Esophagus squamous epithelium (tissue), 5 donors: Measurements from ENCODE around the gene PTPN13. TPM values are rescaled to one million over a fixed set of nuclear protein-coding genes. Genes with fewer than 3 reads are reported as not detected.

ENCODE experiments used
- DNase-seq: peaks from one replicate; lab custom pipeline; 2025; lab: John Stamatoyannopoulos, UW
- H3K27ac ChIP-seq, 4 donors: fragments of 200-600 bp; sonication (generic); one replicate each; pipeline ENCODE4 v1.5.1; 2016 to 2019; ENCODE audit warnings: mild to moderate bottlenecking in 1 of 4
- H3K27me3 ChIP-seq, 4 donors: fragments of 200-600 bp; sonication (generic); 1 replicate in 3 of 4; 2 replicates in 1 of 4; pipeline versions ENCODE4 v1.5.1 to v1.6.0; 2017 to 2021; ENCODE audit warnings: antibody characterized with exemption in 1 of 4
- H3K36me3 ChIP-seq, 3 donors: fragments of 200-600 bp; sonication (generic); one replicate each; pipeline ENCODE4 v1.5.1; 2016 to 2019
- H3K4me1 ChIP-seq, 3 donors: fragments of 200-600 bp; sonication (generic); one replicate each; pipeline ENCODE4 v1.5.1; 2017 to 2019
- H3K4me3 ChIP-seq, 4 donors: fragments of 200-600 bp; sonication (generic); 1 replicate in 3 of 4; 2 replicates in 1 of 4; pipeline ENCODE4 v1.5.1; 2016 to 2019; ENCODE audit warnings: mild to moderate bottlenecking in 2 of 4, moderate library complexity in 1 of 4
- H3K9me3 ChIP-seq, 3 donors: fragments of 200-600 bp; sonication (generic); one replicate each; pipeline ENCODE4 v1.5.1; 2016 to 2019
- CTCF ChIP-seq, 6 experiments: fragments of 450-650 bp in 4 of 6; fragments of 200-600 bp in 2 of 6; sonication (generic) in 2 of 6; IDR thresholded peaks; one replicate each; pipeline ENCODE4 v1.5.1; 2016 to 2019; ENCODE audit warnings: antibody characterized with exemption in 6 of 6, mild to moderate bottlenecking in 4 of 6, moderate library complexity in 4 of 6
- POLR2A ChIP-seq, 4 donors: fragments of 450-650 bp; IDR thresholded peaks; one replicate each; pipeline ENCODE4 v1.6.1; 2017; ENCODE audit warnings: antibody characterized with exemption in 4 of 4, mild to moderate bottlenecking in 4 of 4, moderate library complexity in 3 of 4
- WGBS, 2 donors: methylation state at CpG; one replicate each; pipeline ENCODE4 v1.1.5; 2018; 5-methylcytosine and 5-hydroxymethylcytosine counted together
- intact Hi-C: fragments of 100-400 bp; cut with DNase I; formaldehyde crosslinking; loops from one replicate; pipeline ENCODE4 v1.15.0; 2022
- total RNA-seq, 4 donors: library from RNA; depleted of rRNA; stranded (reverse); fragments of >200 nt; gene quantifications; one replicate each; pipeline ENCODE4 v1.1.0, GENCODE V29; 2016
- donor health status: DM: yes; HTN: yes; CAD: no.

PTPN13 gene
- total RNA-seq = 10 to 100 TPM; 44.8 to 94.9 (median 66.7) TPM

GRCh38 chr4:86593688-86594558 lies at the start of gene PTPN13:
TSS of gene PTPN13 (plus strand) at chr4:86594315. CDS start at chr4:86635257, 40,942 bp downstream.
- intact Hi-C loops = no loop called here
- Histone ChIP-seq H3K27me3 (peaks cover 0 to 9% (median 0%) of the 10 kb centered on the region in 4 donors), H3K27ac (peak within 1 kb of the TSS; percentile 93 to 95 (median 94)), H3K4me3 (peak within 1 kb of the TSS; percentile 71 to 88 (median 82)), H3K9me3 (no peaks in the 10 kb centered on the region), H3K36me3 (no peaks in the 10 kb centered on the region), H3K4me1 (peaks cover 7 to 62% (median 19%) of the 10 kb centered on the region in 3 donors)
- TF ChIP-seq CTCF (IDR thresholded peaks at IDR 0.05) = peak in 1 of 6 experiments; percentile 5
- peak in 3 of 4 donors; percentile 32 to 93 (median 78) for TF ChIP-seq POLR2A (IDR thresholded peaks at IDR 0.05)
- 4 to 8% methylated on average over 10 to 20 of the region's 60 CpGs for WGBS, 2 donors
- peak; percentile 45 for DNase-seq

DNA sequence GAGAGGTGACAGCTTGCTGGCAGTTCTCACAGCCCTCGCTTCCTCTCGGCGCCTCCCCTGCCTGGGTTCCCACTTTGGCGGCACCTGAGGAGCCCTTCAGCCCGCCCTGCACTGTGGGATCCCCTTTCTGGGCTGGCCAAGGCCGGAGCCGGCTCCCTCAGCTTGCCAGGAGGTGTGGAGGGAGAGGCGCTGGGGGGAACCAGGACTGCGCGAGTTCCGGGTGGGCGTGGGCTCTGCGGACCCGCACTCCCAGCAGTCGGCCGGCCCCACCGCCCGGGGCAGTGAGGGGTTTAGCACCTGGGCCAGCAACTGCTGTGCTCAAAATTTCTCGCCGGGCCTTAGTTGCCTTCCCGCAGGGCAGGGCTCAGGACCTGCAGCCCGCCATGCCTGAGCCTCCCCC lies 47.0 kb upstream of the PTPN13 start:
- 93 to 96% methylated on average over 6 to 12 of the region's 22 CpGs for WGBS, 2 donors
- no peak overlapping the region for H3K4me3 ChIP-seq
- H3K4me1 ChIP-seq = peaks cover 0 to 5% (median 0%) of the 10 kb centered on the region in 3 donors
- H3K27me3 ChIP-seq = no peaks in the 10 kb centered on the region
- no peak overlapping the region for H3K27ac ChIP-seq
- TF ChIP-seq POLR2A (IDR thresholded peaks at IDR 0.05) (no peak), CTCF (IDR thresholded peaks at IDR 0.05) (no peak)
- H3K9me3 ChIP-seq = no peaks in the 10 kb centered on the region
- intact Hi-C loops = no loop called here
- DNase-seq = no peak
- no peaks in the 10 kb centered on the region for H3K36me3 ChIP-seq

- no peak for DNase-seq
- no peaks in the 10 kb centered on the region for H3K27me3 ChIP-seq
- no peaks in the 10 kb centered on the region for H3K36me3 ChIP-seq
- WGBS, 2 donors = 86% methylated on average over 4 of the region's 4 CpGs
- peak overlapping the region in 1 of 4 donors; percentile 3 for H3K27ac ChIP-seq
- H3K4me3 ChIP-seq = no peak overlapping the region
- peaks cover 0 to 16% (median 0%) of the 10 kb centered on the region in 3 donors for H3K4me1 ChIP-seq
- H3K9me3 ChIP-seq = no peaks in the 10 kb centered on the region
- intact Hi-C loops = no loop called here
- TF ChIP-seq CTCF (IDR thresholded peaks at IDR 0.05) (no peak), POLR2A (IDR thresholded peaks at IDR 0.05) (no peak)
Measured at GRCh38 chr4:86549163-86549788, 44.8 kb upstream of the PTPN13 start.

GRCh38 chr4:86551387-86551786 lies 42.7 kb upstream of the PTPN13 start:
- no peak overlapping the region for H3K27ac ChIP-seq
- H3K4me3 ChIP-seq = no peak overlapping the region
- TF ChIP-seq CTCF (IDR thresholded peaks at IDR 0.05) (no peak), POLR2A (IDR thresholded peaks at IDR 0.05) (no peak)
- no peaks in the 10 kb centered on the region for H3K9me3 ChIP-seq
- no peak for DNase-seq
- WGBS, 2 donors = 94 to 100% methylated on average over 2 of the region's 2 CpGs
- H3K27me3 ChIP-seq = no peaks in the 10 kb centered on the region
- H3K36me3 ChIP-seq = no peaks in the 10 kb centered on the region
- peaks cover 0 to 15% (median 0%) of the 10 kb centered on the region in 3 donors for H3K4me1 ChIP-seq
- intact Hi-C loops = no loop called here

DNA sequence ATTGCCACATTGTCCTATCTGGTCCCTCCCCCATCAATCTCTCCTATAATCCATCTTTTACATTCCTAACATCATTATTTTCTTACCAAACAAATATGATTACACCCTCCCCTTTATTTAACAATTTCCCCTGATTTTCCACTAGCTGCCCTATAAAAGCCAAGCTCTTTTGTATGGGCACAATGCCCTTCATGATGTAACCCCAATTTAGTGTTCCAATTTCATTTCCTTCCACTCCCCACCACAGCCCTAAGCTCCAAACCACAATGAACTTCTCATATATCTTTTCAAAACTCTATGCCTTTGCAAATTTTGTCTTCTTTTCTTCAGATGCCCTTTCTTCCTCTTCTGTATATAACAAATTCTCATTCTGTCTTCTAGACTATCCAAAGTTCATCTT lies 39.5 kb upstream of the PTPN13 start:
- intact Hi-C loops = no loop called here
- H3K9me3 ChIP-seq = no peaks in the 10 kb centered on the region
- no peaks in the 10 kb centered on the region for H3K27me3 ChIP-seq
- H3K4me1 ChIP-seq = peaks cover 0 to 47% (median 13%) of the 10 kb centered on the region in 3 donors
- H3K36me3 ChIP-seq = no peaks in the 10 kb centered on the region
- no peak for TF ChIP-seq CTCF (IDR thresholded peaks at IDR 0.05)
- no peak for TF ChIP-seq POLR2A (IDR thresholded peaks at IDR 0.05)
- no peak overlapping the region for H3K4me3 ChIP-seq
- DNase-seq = no peak
- H3K27ac ChIP-seq = no peak overlapping the region
